Measurements from ENCODE around the gene CYTH2.

CYTH2 gene

DNA sequence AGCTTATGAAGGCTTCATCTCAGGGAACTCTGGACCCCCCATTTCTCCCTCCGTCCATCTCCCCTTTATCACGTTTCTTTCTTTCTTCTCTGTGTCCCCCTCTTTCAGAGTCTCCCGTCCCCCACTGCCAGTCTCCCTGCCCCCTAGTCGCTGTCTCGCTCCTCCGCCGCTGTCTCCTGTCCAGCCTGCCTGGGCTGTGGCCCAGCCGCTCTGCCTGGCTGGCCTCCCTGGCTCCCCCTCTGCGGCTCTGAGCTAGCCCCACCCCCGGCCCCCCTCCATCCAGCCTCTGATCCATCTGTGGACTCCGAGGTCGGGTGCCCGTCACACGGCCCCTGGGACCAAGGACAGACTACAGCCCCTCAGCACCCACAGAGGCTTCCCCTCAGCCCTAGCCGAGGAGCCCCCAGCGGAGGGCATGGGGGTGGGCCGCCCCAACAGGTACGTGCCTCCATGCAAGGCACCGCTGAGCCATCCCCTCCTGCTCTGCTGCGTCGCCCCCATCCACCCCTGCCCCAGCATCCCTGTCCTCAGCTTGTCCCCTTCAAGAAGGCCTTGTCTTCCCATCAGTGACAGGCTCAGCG lies 14.9 kb upstream of the CYTH2 start:
- DNase-seq = peak in 7 of 14 donors; percentile 17 to 48 (median 27)

DNA sequence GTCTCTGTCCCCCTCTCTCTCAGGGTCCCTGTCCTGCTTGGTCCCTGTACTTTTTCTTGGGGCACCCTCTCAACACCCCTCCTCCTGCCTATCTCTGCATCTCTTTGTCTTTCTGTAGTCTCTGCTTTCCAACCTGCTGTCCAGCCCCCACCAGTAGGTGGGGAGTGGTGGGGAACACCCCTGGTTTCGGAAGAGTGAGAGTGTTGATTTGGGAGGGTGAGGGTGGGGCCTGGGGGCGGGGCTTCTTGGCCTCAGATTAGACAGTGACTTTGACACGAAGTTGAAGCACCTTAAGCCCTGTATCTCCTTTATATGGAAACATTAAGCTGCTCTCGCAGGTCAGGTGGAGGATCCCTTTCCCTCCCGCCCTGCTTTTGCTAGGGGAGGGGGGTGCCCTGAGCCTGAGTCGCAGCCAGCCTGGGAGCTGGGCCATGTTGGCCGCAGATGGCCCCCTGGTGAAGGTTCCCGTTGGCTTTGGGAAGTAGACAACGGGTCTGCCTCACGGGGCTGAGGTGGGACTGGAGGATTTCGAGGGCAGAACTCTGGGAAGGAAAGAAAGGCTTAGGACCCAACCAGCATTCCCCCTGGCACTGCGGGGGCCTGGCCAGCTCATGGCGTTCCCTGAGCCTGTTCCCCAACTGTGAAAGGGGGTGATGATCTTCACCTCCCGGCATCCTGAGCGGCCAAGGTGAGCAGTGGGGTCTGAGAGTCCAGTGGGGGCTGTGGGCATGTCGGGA lies 13.8 kb upstream of the CYTH2 start, which contains the start of gene KCNJ14:
KCNJ14 (plus strand) TSS at position 404 of the 737 bp plus-strand sequence. CDS start 6,151 bp downstream, outside the sequence.
- DNase-seq = peak in 4 of 14 donors; percentile 11 to 46 (median 20)

DNA sequence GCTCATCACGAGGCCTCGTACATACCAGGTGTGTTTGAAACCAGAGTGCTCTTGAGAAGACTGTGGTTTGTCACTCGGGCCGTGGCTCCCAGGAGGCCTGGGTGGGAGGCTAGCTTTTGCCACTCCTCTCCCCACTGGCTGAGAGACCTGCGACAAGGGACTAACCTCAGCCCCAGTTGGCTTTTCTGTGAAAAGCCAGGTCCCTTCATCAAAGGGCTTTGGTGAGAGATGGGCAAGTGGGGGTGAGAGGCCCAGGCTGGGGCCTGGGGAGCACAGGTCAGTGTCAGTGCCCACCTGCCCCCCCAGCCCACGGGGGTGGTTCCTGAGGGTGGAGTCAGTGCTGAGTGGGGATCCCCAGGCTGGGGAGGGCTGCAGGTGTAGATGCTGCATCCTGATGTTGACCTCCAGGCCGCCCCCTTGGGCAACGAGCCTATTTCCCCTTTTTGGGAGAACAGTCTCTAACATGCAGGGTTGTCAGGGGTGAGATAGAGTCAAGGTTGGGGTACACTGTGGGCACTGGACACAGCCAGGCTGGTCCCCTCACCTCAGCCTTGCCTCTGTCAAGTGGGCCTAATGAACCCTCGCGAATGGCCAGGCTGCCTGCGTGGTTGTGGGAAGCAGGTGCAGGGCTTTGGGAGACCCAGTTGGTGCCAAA lies 13.1 kb upstream of the CYTH2 start:
- no peak for DNase-seq

DNA sequence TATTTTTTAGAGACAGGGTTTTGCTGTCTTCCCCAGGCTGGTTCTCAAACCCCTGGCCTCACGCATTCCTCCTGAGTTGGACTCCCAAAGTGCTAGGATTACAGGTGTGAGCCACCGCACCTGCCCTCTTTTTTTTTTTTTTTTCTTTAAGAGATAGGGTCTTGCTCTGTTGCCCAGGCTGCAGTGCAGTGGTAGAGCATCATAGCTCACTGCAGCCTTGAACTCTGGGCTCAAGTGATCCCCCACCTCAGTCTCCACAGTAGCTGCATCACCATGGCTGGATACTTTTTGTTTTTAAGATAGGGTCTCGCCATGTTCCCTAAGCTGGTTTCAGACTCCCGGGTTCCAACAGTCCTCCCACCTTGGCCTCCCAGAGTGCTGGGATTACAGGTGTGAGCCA lies 12.3 kb upstream of the CYTH2 start:
- DNase-seq = no peak

DNA sequence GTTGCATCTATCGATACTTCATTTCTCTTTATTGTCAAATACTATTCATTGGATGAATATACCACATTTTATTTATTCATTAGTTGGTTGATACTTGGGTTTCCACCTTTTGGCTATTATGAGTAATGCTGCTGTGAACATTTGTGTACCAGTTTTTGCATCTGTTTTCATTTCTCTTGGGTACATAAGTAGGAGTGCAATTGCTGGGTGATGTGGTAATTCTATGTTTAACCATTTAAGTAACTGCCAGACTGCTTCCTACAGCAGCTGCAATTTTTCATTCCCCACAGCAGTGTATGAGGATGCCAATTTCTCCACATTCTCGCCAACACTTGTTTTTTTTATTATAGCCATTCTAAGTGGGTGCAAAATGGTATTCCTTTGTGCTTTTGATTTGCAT lies 11.2 kb upstream of the CYTH2 start:
- no peak for DNase-seq

DNA sequence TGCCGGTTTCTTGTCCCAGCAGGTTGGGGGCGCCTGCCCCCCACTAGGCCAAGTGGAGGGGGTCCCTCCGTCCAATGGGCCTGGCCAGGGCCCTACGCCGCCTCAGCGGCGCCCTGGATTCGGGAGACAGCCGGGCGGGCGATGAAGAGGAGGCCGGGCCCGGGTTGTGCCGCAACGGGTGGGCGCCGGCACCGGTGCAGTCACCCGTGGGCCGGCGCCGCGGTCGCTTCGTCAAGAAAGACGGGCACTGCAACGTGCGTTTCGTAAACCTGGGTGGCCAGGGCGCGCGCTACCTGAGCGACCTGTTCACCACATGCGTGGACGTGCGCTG lies 7.6 kb upstream of the CYTH2 start:
- no peak for DNase-seq

DNA sequence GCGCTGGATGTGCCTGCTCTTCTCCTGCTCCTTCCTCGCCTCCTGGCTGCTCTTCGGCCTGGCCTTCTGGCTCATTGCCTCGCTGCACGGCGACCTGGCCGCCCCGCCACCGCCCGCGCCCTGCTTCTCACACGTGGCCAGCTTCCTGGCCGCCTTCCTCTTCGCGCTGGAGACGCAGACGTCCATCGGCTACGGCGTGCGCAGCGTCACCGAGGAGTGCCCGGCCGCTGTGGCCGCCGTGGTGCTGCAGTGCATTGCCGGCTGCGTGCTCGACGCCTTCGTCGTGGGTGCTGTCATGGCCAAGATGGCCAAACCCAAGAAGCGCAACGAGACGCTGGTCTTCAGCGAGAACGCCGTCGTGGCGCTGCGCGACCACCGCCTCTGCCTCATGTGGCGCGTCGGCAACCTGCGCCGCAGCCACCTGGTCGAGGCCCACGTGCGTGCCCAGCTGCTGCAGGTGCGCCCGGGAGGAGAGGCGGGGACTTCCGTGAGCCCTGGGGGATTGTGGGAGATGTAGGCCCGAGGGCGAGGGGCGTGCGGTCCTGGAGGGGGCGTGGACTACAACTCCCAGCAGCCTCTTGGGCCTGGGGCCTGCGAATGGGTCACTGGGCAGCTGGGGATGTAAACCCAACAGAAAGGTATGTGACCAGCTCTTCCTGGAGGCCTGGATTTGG lies 7.0 kb upstream of the CYTH2 start:
- DNase-seq = no peak

DNA sequence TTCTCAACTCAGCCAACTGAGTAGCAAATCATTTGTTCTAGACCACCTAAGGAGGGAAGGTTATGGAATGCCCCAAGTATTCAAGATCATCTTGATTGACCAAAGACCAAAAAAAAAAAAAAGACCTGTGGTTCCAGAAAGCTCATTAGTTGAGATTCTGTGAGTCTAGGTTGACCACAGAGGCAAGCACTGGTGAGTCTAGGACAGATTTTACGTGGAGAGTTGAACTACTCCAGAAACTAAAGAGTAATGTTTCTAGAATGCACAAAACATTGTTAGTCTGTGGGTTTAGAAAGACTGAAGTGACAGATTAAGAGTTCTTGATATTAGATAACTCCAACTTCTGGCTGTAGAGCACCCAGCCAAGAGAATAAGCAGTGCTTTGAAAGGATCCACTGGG lies 4.0 kb upstream of the CYTH2 start:
- DNase-seq = no peak

DNA sequence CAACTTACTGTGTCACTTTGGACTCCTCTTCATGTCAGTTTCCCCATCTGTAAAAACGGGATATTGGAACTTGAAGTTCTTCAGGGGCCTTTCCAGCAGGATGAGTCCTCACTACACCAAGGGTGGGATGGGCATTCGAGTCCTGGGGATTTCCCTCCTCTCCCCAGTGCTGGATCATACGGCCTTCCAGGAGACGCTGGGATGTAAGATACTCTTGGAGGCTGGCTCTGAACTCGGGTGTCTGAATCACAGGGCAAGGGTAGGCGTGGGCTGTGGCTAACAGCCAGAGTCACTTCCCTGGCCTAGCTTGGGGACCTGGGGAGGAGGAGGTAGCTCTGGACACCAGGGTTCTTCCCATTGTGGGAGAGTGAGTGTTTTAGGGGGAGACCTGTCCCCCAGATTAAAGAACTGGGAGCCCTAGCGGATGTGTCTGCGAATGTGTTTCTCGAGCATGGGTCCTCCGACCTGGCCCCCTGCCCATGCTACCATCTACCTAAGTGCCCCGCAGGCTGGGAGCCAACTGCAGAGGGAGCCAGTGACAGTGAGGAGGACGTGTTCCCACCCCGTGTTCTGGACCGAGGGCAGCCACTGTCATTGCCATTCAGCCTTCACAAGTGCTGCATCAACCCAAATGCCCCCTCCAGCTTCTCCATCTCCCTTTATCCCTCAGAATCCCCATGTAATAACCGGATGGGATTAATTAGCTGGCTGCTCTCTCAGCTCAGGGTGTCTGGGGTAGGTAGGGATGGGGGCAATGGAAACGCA lies 2.4 kb upstream of the CYTH2 start:
- DNase-seq = no peak

DNA sequence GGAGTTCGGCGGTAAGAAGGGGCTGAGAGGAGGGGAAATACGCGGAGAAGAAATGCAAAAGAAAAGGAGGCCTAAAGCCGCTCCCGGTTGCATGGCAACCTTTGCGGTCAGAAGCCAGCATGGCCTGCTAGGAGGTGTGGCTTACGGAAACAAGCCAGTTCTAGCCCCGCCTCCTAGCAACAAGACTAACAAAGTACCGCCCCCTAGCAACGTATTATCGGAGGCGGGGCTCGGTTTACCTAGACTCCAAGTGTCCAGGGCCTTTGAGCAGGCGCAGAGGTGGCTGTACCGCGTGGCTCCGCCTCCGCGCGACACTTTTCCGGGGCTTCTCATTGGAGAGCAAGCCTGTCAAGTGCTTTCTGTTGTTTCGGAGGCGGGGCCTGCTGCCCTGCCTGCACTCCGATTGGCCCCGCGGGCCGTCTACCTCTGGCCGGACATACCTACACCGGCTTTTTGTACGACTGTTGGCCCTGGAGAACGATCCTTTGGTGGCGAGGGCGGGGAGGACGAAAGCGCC lies 339 bp upstream of the CYTH2 start:
- peak; percentile 96 to 100 (median 99) for DNase-seq

DNA sequence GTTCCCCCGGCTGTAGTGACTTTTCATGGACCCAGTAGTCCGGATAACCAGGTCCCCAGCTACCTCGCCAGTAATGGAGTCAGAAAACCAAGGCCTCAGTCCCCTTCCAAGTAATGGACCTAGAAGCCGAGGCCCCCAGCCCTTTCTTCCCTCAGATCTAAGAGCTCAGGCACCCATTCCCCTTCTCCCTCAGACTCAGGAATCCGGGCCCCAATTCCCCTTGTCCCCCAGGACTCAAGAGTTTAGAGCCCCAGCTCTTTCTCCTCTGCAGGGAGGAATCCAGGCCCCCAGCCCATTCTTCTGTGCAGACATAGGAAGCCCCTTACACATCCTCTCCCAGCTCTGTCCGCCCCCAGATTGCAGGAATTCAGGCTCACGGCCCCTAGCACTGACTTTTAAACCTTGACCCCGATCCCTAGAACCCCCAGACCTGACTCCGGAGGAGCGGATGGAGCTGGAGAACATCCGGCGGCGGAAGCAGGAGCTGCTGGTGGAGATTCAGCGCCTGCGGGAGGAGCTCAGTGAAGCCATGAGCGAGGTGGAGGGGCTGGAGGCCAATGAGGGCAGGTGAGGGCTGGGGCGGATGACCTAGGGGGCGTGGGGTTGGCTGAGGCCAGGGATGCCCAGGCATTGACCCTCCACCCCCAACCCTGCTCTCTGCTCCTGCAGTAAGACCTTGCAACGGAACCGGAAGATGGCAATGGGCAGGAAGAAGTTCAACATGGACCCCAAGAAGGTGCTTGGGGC lies 938 bp downstream of the CYTH2 start:
- no peak for DNase-seq

DNA sequence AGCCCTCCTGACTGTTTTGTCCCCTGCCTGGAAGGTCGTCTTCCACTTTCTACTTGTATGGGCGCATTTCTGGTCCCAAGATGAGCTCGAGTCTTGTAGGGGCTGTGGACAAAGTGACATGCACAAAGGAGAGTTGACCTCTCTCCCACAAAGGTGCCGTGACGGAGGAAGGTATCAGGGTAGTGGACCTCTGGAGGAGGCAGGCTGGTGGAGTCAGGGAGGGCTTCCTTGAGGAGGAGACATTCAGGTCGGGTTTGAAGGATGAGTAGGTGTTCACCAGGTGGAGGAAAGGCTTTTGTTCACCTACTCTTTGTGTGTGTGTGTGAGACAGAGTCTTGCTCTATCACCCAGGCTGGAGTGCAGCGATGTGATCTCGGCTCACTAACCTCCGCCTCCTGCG lies 1.7 kb downstream of the CYTH2 start:
- DNase-seq = no peak

DNA sequence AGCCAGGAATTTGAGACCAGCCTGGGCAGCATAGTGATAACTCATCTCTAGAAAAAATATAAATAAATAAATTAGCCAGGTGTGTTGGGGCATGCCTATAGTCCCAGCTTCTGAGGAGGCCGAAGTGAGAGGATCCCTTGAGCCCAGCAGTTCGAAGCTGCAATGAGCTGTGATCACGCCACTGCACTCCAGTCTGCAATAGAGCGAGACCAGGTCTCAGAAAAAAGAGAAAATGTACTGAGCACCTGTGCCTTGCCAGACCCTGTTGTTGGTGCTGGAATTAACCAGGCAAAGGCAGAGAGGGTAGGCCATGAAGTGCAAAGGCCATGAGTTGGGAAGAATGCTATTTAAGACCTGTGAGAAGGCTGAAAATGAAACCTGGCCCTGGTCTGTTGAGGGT lies 2.7 kb downstream of the CYTH2 start:
- DNase-seq = no peak

DNA sequence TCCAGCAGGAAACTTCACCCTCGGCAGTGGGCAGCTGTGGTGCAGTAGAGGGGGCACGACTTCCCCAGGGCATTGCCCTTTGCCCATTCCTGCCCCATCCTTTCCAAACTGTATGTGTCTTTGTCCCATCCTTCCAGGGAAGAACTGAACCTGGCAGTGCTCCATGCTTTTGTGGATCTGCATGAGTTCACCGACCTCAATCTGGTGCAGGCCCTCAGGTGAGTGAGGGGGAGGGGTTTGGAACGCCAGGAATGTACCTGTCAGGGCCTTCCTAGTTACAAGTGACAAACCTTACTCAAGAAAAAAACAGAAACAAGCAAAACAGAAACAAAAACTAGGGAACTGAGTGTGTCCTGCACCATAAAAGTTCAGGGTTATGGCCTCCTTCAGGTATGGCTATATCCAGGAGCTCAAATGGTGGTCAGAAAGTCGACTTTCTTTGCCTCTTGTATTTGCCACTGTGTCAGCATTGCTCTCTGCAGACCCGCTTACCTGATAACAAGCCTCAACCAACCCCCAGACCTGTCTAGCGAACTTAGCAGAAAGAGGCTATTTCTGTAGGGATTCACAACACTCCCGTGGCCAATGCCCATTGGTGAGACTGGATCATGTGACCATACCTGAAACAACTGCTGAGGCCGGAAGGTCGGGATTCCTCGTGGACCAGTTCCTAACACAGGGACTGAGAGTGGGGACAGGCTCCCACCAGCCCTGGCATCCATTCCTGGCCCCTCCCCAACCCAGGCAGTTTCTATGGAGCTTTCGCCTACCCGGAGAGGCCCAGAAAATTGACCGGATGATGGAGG lies 4.2 kb downstream of the CYTH2 start:
- no peak for DNase-seq

DNA sequence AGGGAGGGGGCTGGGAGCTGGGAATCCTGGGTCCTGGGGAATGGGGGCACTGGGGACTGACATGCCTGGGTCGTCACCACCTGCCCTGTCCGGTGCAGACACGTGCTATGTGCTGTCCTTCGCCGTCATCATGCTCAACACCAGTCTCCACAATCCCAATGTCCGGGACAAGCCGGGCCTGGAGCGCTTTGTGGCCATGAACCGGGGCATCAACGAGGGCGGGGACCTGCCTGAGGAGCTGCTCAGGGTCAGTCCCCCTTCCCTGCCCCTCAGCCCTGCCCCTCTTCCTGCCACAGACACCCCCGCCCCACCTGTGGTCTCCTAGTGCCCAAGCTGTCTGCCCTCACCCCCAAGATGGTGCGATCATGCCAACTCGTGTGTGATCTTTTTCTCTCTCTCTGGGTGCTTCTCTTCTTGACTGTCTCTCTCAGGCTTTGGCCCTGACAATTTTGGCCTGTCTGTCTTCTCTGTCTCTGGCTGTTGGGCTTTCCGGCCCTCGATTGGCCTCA lies 5.0 kb downstream of the CYTH2 start:
- DNase-seq = no peak

DNA sequence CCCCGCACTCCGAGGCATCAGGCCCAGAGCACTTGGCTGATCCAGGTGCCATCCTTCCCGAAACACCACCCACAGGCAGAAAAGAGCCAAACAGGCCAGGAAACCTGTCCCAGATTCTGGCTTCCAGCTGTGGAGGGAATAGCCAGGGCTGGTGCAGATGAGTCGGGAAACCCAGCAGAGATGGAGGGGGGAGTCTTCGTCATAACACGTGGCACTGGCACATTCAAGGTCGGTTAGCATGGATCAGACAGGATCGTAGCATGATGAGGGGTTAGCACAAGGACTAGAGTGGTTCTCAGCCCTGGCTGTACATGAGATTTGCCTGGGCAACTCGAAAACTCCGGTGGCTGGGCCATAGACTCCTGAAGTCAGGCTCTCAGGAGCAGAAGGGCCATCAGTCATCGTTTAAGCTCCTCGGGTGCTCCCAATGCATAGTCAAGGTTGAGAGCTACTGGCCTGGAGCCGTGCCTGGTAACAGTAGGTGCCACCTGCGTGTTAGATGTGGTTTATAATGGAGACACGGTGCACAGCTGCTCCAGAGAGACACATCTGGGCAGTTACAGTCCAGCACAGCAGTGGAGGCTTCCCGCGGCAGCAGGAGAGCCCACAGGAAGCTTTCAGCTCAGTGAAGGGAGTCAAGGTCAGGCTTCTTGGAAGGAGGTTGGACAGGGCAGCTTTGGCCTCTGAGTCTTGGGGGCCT lies 6.3 kb downstream of the CYTH2 start:
- DNase-seq = no peak

DNA sequence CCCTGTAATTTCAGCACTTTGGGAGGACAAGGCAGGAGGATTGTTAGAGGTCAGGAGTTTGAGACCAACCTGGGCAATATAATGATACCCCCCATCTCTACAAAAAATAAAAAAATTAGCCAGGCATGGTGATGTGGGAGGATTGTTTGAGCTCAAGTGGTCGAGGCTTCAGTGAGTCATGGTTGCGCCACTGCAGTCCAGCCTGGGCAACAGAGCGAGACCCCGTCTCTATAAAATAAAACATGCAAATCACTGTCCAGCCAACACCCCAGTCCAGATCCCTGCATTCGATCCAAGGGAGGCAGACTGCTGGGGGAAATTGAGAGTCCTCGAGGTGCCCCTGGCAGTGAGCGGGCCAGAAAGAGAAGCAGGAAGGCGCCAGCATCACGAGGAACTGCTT lies 7.0 kb downstream of the CYTH2 start:
- no peak for DNase-seq

DNA sequence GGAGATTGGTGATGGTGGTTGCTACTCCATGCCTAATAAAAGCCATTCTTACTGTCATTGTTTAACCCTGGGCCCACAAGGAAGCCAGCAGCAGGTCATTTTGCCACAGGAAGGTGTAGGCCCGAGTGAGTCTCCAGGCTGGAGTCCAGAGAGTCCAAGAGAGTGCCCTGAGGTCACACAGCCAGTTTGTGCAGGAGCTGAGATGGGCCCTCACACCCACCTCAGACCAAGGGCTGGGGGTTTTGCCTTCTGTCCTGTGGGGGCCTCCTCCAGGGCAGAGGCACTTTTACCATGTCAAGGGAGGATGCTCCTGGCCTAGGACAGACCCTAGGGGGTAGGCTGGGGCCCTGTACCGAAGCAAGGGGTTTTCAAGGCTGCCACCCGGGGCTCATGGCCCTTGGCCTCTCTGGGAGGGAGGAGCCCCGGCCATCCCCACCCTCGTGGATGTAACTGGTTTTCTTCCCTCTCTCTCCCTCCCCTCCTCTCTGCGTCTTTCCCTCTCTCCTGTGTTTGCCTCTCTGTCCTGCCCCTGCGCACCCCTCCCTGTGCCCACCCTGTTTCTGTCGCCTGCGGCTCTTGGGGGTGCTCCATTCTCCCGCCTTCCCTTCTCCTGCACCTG lies 8.0 kb downstream of the CYTH2 start:
- no peak for DNase-seq

DNA sequence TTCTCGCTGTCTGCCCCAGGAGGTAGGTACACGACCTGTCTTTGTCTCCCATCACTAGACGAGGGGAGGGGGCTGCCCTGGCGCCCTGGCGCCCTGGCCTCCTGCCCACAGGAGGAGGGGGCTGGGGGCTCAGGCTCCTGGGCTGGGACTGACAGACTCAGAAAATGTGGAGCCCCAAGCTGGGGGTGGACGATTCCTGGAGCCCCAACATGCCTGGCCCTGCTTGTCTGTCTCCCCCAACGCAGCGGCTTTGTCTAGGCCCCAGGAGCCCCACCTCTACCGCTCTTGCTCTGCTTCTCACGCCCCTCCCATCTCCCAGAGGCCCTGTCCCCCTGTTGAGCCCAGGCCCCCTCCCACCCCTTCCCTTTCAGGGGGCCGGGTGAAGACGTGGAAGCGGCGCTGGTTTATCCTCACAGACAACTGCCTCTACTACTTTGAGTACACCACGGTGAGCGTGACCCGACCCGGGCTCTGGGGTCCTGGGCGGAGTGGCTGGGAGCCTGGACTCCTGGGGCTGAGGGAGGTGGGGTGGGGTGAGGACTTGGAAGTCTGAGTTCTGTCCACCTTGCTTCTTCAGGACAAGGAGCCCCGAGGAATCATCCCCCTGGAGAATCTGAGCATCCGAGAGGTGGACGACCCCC lies 8.6 kb downstream of the CYTH2 start:
- DNase-seq = no peak

All from C1 segment of cervical spinal cord (tissue), 14 donors.